ENCODE data around the gene FAM229B.

DNA sequence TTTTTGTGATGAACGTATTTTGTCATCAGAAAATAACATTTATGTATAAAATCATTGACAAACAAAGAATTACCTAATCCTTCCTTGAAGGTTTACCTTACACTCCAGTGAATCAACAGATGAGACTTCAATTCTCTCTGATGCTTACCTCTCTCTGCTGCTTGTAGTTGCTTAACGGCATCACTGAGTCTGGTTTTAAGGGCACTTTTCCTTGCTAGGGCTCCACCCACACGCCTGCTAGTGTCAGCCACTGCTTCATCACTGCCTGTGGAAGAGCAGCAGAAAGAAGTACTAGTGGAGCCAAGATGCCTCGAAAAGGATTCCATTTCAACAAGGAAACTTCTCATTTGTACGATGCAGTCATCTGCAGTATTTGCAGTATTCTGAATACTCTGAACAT is 63.0 kb downstream of the FAM229B start:
- TF ChIP-seq, protein P1, sequence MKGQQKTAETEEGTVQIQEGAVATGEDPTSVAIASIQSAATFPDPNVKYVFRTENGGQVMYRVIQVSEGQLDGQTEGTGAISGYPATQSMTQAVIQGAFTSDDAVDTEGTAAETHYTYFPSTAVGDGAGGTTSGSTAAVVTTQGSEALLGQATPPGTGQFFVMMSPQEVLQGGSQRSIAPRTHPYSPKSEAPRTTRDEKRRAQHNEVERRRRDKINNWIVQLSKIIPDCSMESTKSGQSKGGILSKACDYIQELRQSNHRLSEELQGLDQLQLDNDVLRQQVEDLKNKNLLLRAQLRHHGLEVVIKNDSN (CRISPR knock-in tag; IDR thresholded peaks at IDR 0.05) = no peak
- TF ChIP-seq, protein P2, sequence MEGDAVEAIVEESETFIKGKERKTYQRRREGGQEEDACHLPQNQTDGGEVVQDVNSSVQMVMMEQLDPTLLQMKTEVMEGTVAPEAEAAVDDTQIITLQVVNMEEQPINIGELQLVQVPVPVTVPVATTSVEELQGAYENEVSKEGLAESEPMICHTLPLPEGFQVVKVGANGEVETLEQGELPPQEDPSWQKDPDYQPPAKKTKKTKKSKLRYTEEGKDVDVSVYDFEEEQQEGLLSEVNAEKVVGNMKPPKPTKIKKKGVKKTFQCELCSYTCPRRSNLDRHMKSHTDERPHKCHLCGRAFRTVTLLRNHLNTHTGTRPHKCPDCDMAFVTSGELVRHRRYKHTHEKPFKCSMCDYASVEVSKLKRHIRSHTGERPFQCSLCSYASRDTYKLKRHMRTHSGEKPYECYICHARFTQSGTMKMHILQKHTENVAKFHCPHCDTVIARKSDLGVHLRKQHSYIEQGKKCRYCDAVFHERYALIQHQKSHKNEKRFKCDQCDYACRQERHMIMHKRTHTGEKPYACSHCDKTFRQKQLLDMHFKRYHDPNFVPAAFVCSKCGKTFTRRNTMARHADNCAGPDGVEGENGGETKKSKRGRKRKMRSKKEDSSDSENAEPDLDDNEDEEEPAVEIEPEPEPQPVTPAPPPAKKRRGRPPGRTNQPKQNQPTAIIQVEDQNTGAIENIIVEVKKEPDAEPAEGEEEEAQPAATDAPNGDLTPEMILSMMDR (IDR thresholded peaks at IDR 0.05) = no peak
- TF ChIP-seq, protein P3, sequence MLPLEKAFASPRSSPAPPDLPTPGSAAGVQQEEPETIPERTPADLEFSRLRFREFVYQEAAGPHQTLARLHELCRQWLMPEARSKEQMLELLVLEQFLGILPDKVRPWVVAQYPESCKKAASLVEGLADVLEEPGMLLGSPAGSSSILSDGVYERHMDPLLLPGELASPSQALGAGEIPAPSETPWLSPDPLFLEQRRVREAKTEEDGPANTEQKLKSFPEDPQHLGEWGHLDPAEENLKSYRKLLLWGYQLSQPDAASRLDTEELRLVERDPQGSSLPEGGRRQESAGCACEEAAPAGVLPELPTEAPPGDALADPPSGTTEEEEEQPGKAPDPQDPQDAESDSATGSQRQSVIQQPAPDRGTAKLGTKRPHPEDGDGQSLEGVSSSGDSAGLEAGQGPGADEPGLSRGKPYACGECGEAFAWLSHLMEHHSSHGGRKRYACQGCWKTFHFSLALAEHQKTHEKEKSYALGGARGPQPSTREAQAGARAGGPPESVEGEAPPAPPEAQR (CRISPR knock-in tag; IDR thresholded peaks at IDR 0.05) = no peak
- TF ChIP-seq, protein P4, sequence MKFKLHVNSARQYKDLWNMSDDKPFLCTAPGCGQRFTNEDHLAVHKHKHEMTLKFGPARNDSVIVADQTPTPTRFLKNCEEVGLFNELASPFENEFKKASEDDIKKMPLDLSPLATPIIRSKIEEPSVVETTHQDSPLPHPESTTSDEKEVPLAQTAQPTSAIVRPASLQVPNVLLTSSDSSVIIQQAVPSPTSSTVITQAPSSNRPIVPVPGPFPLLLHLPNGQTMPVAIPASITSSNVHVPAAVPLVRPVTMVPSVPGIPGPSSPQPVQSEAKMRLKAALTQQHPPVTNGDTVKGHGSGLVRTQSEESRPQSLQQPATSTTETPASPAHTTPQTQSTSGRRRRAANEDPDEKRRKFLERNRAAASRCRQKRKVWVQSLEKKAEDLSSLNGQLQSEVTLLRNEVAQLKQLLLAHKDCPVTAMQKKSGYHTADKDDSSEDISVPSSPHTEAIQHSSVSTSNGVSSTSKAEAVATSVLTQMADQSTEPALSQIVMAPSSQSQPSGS (CRISPR knock-in tag; IDR thresholded peaks at IDR 0.05; ENCODE audit: borderline replicate concordance, low read depth) = no peak
- TF ChIP-seq IRF2 (CRISPR knock-in tag; IDR thresholded peaks at IDR 0.05; ENCODE audit: borderline replicate concordance, low read depth) = no peak
- TF ChIP-seq, protein P5, sequence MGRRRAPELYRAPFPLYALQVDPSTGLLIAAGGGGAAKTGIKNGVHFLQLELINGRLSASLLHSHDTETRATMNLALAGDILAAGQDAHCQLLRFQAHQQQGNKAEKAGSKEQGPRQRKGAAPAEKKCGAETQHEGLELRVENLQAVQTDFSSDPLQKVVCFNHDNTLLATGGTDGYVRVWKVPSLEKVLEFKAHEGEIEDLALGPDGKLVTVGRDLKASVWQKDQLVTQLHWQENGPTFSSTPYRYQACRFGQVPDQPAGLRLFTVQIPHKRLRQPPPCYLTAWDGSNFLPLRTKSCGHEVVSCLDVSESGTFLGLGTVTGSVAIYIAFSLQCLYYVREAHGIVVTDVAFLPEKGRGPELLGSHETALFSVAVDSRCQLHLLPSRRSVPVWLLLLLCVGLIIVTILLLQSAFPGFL (CRISPR knock-in tag; IDR thresholded peaks at IDR 0.05; ENCODE audit: borderline replicate concordance) = no peak
- TF ChIP-seq, protein P6, sequence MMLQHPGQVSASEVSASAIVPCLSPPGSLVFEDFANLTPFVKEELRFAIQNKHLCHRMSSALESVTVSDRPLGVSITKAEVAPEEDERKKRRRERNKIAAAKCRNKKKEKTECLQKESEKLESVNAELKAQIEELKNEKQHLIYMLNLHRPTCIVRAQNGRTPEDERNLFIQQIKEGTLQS (CRISPR knock-in tag; conservative IDR thresholded peaks at IDR 0.05) = no peak
- TF ChIP-seq, protein P7, sequence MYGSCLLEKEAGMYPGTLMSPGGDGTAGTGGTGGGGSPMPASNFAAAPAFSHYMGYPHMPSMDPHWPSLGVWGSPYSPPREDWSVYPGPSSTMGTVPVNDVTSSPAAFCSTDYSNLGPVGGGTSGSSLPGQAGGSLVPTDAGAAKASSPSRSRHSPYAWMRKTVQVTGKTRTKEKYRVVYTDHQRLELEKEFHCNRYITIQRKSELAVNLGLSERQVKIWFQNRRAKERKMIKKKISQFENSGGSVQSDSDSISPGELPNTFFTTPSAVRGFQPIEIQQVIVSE (CRISPR knock-in tag; IDR thresholded peaks at IDR 0.05; ENCODE audit: borderline replicate concordance) = no peak
- TF ChIP-seq SMAD4 (CRISPR knock-in tag; IDR thresholded peaks at IDR 0.05) = no peak
- no peak for TF ChIP-seq EMX1 (CRISPR knock-in tag; IDR thresholded peaks at IDR 0.05)
- TF ChIP-seq, protein P8, sequence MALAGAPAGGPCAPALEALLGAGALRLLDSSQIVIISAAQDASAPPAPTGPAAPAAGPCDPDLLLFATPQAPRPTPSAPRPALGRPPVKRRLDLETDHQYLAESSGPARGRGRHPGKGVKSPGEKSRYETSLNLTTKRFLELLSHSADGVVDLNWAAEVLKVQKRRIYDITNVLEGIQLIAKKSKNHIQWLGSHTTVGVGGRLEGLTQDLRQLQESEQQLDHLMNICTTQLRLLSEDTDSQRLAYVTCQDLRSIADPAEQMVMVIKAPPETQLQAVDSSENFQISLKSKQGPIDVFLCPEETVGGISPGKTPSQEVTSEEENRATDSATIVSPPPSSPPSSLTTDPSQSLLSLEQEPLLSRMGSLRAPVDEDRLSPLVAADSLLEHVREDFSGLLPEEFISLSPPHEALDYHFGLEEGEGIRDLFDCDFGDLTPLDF (CRISPR knock-in tag; IDR thresholded peaks at IDR 0.05) = no peak

All from WTC11 (cell line).